ENCODE data around the gene WDPCP.

WDPCP gene

GRCh38 chr2:63073994-63074393, 514.3 kb downstream of the WDPCP start:
- DNase-seq (ENCODE audit: low read depth in 1 of 2, low spot score in 1 of 2) = no peak

GRCh38 chr2:63071664-63072063, 516.6 kb downstream of the WDPCP start:
- in situ Hi-C loops (cut with HindIII; ENCODE audit: low pct_unique_long_range_greater_than_20kb, low sequenced_read_pairs) = no loop called here
- TF ChIP-seq JUND (IDR thresholded peaks at IDR 0.05; ENCODE audit: low read depth) = no peak
- DNase-seq (ENCODE audit: low read depth in 1 of 2, low spot score in 1 of 2) = no peak

More at GRCh38 chr2:63073994-63074393, 514.3 kb downstream of the WDPCP start:
- TF ChIP-seq JUND (IDR thresholded peaks at IDR 0.05; ENCODE audit: low read depth) = no peak
- in situ Hi-C loops (cut with HindIII; ENCODE audit: low pct_unique_long_range_greater_than_20kb, low sequenced_read_pairs) = no loop called here
